Measurements from ENCODE around the gene CSK. TPM values are rescaled to one million over a fixed set of nuclear protein-coding genes. Genes with fewer than 3 reads are reported as not detected.

CSK gene
- total RNA-seq, 4 donors from 2014 or later: 37.6 to 47.3 (median 45.4) TPM

DNA sequence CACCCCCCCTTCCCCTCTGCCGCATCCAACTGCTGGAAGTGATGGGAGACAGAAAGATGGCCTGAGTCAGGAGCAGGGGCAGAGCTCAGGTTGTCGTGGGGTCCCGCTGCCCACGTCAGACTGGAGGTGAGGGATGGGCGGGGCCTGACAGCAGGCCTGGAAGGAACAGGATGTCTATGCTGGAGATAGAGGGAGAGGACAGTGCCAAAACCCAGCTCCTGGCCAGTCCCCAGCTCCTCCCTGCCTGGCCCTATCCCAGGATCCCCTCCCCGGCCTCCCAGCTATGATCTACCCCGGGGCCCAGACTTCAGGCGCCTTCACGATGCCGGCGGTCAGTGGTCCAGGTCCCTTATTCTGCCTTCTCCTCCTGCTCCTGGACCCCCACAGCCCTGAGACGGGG is 30.7 kb downstream of the CSK start, which contains the start of gene LMAN1L:
Gene LMAN1L, plus strand, starts transcription at position 303 of the 400 bp plus-strand sequence. Its CDS starts 20 bp downstream, at position 323.
- WGBS, 2 donors: 60 to 68% methylated on average over 12 of the region's 12 CpGs
- TF ChIP-seq, protein P1, sequence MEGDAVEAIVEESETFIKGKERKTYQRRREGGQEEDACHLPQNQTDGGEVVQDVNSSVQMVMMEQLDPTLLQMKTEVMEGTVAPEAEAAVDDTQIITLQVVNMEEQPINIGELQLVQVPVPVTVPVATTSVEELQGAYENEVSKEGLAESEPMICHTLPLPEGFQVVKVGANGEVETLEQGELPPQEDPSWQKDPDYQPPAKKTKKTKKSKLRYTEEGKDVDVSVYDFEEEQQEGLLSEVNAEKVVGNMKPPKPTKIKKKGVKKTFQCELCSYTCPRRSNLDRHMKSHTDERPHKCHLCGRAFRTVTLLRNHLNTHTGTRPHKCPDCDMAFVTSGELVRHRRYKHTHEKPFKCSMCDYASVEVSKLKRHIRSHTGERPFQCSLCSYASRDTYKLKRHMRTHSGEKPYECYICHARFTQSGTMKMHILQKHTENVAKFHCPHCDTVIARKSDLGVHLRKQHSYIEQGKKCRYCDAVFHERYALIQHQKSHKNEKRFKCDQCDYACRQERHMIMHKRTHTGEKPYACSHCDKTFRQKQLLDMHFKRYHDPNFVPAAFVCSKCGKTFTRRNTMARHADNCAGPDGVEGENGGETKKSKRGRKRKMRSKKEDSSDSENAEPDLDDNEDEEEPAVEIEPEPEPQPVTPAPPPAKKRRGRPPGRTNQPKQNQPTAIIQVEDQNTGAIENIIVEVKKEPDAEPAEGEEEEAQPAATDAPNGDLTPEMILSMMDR (IDR thresholded peaks at IDR 0.05): no peak
- H3K4me3 ChIP-seq (ENCODE audit: low read depth, poor library complexity, severe bottlenecking): no peak within 1 kb of the TSS
- no peak for DNase-seq (ENCODE audit: low spot score in 2 of 2)
- intact Hi-C loops (cut with DNase I; ENCODE audit: low total_unique reads): no loop called here

DNA sequence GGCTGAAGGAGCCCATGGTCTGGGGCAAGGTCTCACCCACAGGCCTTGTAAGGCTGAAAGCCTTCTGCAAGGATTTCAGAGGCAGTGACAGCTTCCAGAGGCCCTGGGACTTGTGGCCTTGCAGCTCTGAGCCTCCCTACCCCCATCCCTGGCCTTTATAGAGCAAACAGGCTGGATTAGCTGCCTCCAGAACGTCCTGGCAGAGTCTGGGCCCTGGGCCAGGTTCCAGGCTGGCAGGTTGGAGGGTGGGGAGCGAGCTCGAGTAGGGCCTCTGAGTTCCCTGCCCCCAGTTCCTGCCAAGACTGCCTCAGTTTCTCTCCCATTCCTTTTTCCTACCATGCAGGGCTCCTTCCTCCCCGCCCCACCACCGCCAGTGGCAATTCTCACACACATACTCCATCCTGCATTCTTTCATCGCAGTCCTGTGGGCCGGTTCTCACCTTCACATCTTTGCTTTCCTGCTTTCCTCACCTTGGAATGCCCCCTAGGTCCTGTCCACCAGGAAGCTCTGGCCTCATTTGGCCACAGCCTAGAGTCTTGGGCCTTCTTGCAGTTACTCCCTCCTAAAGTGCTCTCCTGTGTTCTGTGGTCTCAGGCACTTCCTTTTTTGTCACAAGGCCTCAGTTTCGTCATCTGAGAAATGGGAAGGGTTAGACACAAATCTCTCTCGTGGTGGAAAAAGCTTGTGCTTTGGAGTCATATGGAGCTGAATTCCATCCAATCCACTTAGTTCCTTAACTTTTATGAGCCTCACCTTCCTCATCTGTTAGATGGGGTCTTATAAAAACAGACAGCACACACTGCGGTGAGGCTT is 33.4 kb downstream of the CSK start:
- DNase-seq (ENCODE audit: low spot score in 2 of 2): no peak
- H3K4me3 ChIP-seq (ENCODE audit: low read depth, poor library complexity, severe bottlenecking): no peak overlapping the region
- WGBS, 2 donors: 72 to 73% methylated on average over 10 of the region's 10 CpGs
- TF ChIP-seq, protein P1 (IDR thresholded peaks at IDR 0.05): no peak
- TF ChIP-seq POLR2A (IDR thresholded peaks at IDR 0.05): no peak
- intact Hi-C loops (cut with DNase I; ENCODE audit: low total_unique reads): no loop called here

DNA sequence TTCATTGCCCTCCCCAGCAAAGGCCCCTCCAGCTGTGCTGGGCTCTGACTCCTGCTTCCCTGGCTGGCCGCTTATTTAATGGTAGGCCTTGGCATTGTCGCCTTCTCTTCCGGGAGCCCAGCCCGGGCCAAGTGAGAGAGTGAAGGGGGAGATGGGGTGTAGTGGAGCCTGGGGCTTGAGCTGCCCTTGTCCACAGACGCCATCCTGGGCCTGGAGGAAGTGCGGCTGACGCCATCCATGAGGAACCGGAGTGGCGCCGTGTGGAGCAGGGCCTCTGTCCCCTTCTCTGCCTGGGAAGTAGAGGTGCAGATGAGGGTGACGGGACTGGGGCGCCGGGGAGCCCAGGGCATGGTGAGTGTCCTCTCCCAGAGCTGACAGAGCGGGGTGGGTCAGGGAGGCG is 34.1 kb downstream of the CSK start:
- no peak for DNase-seq (ENCODE audit: low spot score in 2 of 2)
- 84 to 93% methylated on average over 15 of the region's 15 CpGs for WGBS, 2 donors
- H3K4me3 ChIP-seq (ENCODE audit: low read depth, poor library complexity, severe bottlenecking): no peak overlapping the region
- intact Hi-C loops (cut with DNase I; ENCODE audit: low total_unique reads): no loop called here
- TF ChIP-seq, protein P1 (IDR thresholded peaks at IDR 0.05): no peak
- no peak for TF ChIP-seq POLR2A (IDR thresholded peaks at IDR 0.05)

DNA sequence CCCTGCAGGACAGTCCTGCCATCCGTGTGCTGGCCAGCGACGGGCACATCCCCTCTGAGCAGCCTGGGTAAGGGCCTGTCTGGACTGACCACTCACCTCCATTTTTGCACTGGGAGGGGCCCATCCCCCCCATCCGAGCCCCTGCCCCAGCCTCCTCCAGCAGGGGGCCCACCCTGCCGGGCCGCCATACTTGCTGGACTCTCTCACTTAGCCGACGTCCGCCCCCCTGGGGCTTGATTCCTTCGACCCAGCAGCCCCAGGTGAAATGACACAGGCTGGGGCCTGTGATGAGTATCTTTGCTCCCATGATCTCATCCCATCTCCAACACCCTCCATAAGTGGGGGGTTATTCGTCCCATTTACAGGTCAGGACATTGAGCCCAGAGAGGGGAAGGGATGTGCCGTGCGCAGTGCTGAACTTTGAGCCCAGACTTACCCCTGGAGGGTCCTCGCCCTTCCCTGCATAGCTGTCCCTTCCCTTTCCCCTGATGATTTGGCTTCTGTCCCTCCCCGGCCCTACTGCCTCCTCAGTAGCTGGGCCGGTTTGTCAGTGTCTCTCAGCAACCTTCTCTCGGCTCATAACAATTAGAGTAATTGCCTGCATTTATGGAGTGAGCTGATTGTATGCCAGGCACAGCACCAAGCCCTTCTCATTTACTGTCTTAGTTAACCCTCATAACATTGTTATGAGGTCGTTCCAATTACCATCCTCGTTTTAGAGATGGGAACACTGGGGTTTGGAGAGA is 34.9 kb downstream of the CSK start:
- TF ChIP-seq, protein P1 (IDR thresholded peaks at IDR 0.05): no peak
- no peak for TF ChIP-seq POLR2A (IDR thresholded peaks at IDR 0.05)
- H3K4me3 ChIP-seq (ENCODE audit: low read depth, poor library complexity, severe bottlenecking): no peak overlapping the region
- no peak for DNase-seq (ENCODE audit: low spot score in 2 of 2)
- intact Hi-C loops (cut with DNase I; ENCODE audit: low total_unique reads): no loop called here
- 42 to 47% methylated on average over 18 of the region's 19 CpGs for WGBS, 2 donors

DNA sequence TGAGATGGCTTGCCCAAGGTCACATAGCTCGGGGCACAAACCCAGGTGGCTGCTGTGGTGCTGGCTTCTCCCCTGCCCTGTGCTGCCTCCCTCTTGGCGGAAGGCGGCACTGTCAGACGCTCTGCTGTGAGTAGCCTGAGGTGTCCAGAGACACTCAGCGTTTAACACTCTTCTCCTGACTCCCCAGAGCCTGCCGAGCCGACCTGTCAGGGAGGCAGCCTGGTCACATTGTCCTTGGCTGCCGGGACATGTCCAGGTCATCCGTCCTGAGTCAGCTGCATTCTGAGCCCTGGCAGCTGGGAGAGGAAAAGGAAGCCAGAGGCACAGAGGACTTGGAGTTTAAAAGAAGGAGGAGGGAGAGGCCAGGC is 35.5 kb downstream of the CSK start:
- intact Hi-C loops (cut with DNase I; ENCODE audit: low total_unique reads): no loop called here
- no peak overlapping the region for H3K4me3 ChIP-seq (ENCODE audit: low read depth, poor library complexity, severe bottlenecking)
- TF ChIP-seq, protein P1 (IDR thresholded peaks at IDR 0.05): no peak
- TF ChIP-seq POLR2A (IDR thresholded peaks at IDR 0.05): no peak
- 15 to 26% methylated on average over 6 to 9 of the region's 9 CpGs for WGBS, 2 donors
- no peak for DNase-seq (ENCODE audit: low spot score in 2 of 2)
